CD4-positive, CD25-positive, alpha-beta regulatory T cell (primary cell): ENCODE data around the gene ERC1. TPM values are rescaled to one million over a fixed set of nuclear protein-coding genes. Genes with fewer than 3 reads are reported as not detected.

Experiments used
- ATAC-seq, 2 donors: fragments of 150-1000 bp; cut with Tn5 transposase; one replicate each; pipeline ENCODE4 v1.10.0; 2021; ENCODE audit warnings: low read depth in 2 of 2, moderate number of reproducible peaks in 2 of 2, moderate library complexity in 1 of 2
- DNase-seq, 3 donors: peaks; one replicate each; pipeline versions ENCODE4 v3.0.0 to v3.0.0-alpha.2; 2012 to 2022; ENCODE audit warnings: mixed read lengths in 1 of 3
- H3K27ac ChIP-seq: one replicate; pipeline ENCODE4 v1.7.0; 2013; ENCODE audit warnings: mild to moderate bottlenecking, low read length; ENCODE audit not compliant: insufficient read depth, poor library complexity, severe bottlenecking
- H3K27me3 ChIP-seq: one replicate; pipeline ENCODE4 v1.7.0; 2013; ENCODE audit warnings: low read length; ENCODE audit not compliant: control insufficient read depth, insufficient read depth
- H3K36me3 ChIP-seq: one replicate; pipeline ENCODE4 v1.7.0; 2013; ENCODE audit warnings: mild to moderate bottlenecking, low read length, moderate library complexity; ENCODE audit not compliant: control insufficient read depth, insufficient read depth
- H3K4me1 ChIP-seq: 2 replicates; pipeline ENCODE4 v1.7.0; 2013; ENCODE audit warnings: mild to moderate bottlenecking, low read length; ENCODE audit not compliant: insufficient read depth, control insufficient read depth, poor library complexity, severe bottlenecking
- H3K4me3 ChIP-seq: one replicate; pipeline ENCODE4 v1.7.0; 2013; ENCODE audit warnings: low read depth, mild to moderate bottlenecking, low read length, moderate library complexity
- H3K9me3 ChIP-seq, 2 experiments: 1 replicate in 1 of 2; 2 replicates in 1 of 2; pipeline ENCODE4 v1.7.0; 2013; ENCODE audit warnings: low read length in 2 of 2, mild to moderate bottlenecking in 1 of 2, moderate library complexity in 1 of 2; ENCODE audit not compliant: control insufficient read depth in 2 of 2
- H3K27ac Mint-ChIP-seq, 3 donors: one replicate each; pipeline ENCODE4 v1.8.0; 2020 to 2022; ENCODE audit warnings: mild to moderate bottlenecking in 3 of 3, mixed read lengths in 3 of 3, moderate library complexity in 2 of 3
- H3K27me3 Mint-ChIP-seq: one replicate; pipeline ENCODE4 v1.8.0; 2022; ENCODE audit warnings: mild to moderate bottlenecking, mixed read lengths
- H3K36me3 Mint-ChIP-seq: one replicate; pipeline ENCODE4 v1.8.0; 2020; ENCODE audit warnings: mixed read lengths
- H3K4me1 Mint-ChIP-seq, 4 donors: one replicate each; pipeline ENCODE4 v1.8.0; 2020 to 2022; ENCODE audit warnings: mixed read lengths in 4 of 4, mild to moderate bottlenecking in 1 of 4
- H3K4me3 Mint-ChIP-seq, 4 donors: one replicate each; pipeline ENCODE4 v1.8.0; 2020 to 2022; ENCODE audit warnings: mild to moderate bottlenecking in 4 of 4, mixed read lengths in 4 of 4, moderate library complexity in 3 of 4
- H3K9me3 Mint-ChIP-seq, 7 donors: one replicate each; pipeline ENCODE4 v1.8.0; 2020 to 2022; ENCODE audit warnings: mixed read lengths in 7 of 7, mild to moderate bottlenecking in 3 of 7, moderate library complexity in 2 of 7
- polyA plus RNA-seq, 4 donors: library from polyadenylated mRNA; unstranded; fragments of 300-500 nt; fragmentation: Illumina TruSeq; gene quantifications; one replicate each; pipeline ENCODE4 v1.2.3, GENCODE V29; 2021
- total RNA-seq: library from RNA; stranded (reverse); gene quantifications from one replicate; pipeline ENCODE4 v1.2.3, GENCODE V29; 2022

ERC1 gene
- total and polyA plus RNA-seq, 5 donors from 2014 or later, result 5.7 to 46.5 (median 7.6) TPM

DNA sequence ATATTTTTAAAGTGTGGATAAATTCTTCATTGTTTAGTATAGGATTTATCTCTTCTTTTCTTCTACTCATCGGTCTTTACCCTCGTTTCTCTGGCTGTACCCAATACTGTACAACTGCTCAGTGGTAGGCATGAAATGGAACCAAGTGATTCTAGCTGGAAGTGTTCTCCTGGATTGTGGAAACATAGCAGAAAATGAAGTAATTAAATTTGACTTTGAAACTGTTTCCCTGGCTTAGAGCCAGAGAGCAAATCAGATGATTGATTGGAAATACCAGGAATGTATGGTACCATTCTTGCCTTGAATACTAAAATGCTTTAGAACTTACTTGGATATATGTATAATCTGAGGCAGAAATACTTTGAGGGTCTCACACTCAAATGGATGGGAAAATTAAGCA is 292.3 kb downstream of the ERC1 start:
- no peak overlapping the region for H3K4me3 ChIP-seq
- H3K36me3 ChIP-seq, result no peaks in the 10 kb centered on the region
- peaks cover under 1 to 8% (median 1%) of the 10 kb centered on the region in 4 donors for H3K4me1 Mint-ChIP-seq
- no peaks in the 10 kb centered on the region for H3K27me3 ChIP-seq
- no peak overlapping the region for H3K4me3 Mint-ChIP-seq
- no peak overlapping the region for H3K27ac Mint-ChIP-seq
- H3K36me3 Mint-ChIP-seq, result peaks cover 20% of the 10 kb centered on the region
- no peaks in the 10 kb centered on the region for H3K27me3 Mint-ChIP-seq
- no peaks in the 10 kb centered on the region for H3K9me3 Mint-ChIP-seq
- ATAC-seq (no peak), DNase-seq (no peak)
- H3K4me1 ChIP-seq, result no peaks in the 10 kb centered on the region
- no peak overlapping the region for H3K27ac ChIP-seq
- H3K9me3 ChIP-seq, result no peaks in the 10 kb centered on the region

DNA sequence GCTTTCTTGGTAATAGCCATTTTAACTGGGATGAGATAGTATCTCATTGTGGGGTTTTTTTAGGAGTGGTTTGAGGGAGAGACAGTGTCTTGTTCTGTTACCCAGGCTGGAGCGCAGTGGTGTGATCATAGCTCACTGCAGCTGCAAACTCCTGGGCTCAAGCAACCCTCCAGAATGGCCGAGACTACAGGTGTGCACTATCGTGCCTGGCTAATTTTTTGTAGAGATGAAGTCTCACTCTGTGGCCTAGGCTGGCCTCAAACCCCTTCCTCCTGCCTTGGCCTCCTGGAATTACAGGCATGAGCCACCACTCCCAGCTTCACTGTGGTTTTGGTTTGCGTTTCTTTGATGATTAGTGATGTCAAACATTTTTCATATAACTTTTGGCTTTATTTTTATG is 293.6 kb downstream of the ERC1 start:
- DNase-seq (no peak), ATAC-seq (no peak)
- Mint-ChIP-seq H3K27ac (no peak overlapping the region), H3K9me3 (no peaks in the 10 kb centered on the region), H3K36me3 (peaks cover 21% of the 10 kb centered on the region), H3K4me3 (no peak overlapping the region), H3K4me1 (peaks cover 0 to 6% (median under 1%) of the 10 kb centered on the region in 4 donors), H3K27me3 (no peaks in the 10 kb centered on the region)
- H3K27ac ChIP-seq, result no peak overlapping the region
- H3K36me3 ChIP-seq, result peaks cover under 1% of the 10 kb centered on the region
- H3K9me3 ChIP-seq, result no peaks in the 10 kb centered on the region
- H3K4me3 ChIP-seq, result no peak overlapping the region
- H3K27me3 ChIP-seq, result no peaks in the 10 kb centered on the region
- no peaks in the 10 kb centered on the region for H3K4me1 ChIP-seq

DNA sequence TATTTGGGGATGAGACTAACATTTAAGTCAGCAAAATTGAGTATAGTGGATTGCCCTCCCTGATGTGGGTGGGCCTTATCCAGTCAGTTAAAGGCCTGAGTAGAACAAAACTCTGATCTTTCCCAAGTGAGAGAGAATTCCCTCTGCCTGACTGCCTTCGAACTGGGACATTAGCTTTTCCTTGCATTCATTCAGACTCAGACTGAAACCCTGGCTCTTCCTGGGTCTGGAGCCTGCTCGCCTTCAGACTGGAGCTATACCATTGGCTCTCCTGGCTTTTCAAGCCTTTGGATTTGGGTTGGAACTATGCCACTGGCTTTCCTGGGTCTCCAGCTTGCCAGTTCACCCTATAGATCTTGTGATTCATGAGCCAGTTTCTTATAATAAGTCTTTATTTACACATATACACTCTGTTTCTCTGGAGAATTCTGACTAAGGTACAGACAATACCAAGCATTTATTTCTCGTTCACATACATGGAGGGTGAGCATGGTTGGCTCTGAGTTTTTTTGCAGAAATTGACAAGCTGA is 296.5 kb downstream of the ERC1 start:
- Histone ChIP-seq H3K4me1 (no peaks in the 10 kb centered on the region), H3K9me3 (no peaks in the 10 kb centered on the region), H3K27ac (no peak overlapping the region), H3K4me3 (no peak overlapping the region), H3K27me3 (no peaks in the 10 kb centered on the region), H3K36me3 (peaks cover 10% of the 10 kb centered on the region)
- Mint-ChIP-seq H3K4me3 (no peak overlapping the region), H3K9me3 (no peaks in the 10 kb centered on the region), H3K36me3 (peaks cover 35% of the 10 kb centered on the region), H3K27me3 (no peaks in the 10 kb centered on the region), H3K4me1 (peaks cover 0 to 6% (median under 1%) of the 10 kb centered on the region in 4 donors), H3K27ac (no peak overlapping the region)
- no peak for ATAC-seq
- DNase-seq, result no peak

DNA sequence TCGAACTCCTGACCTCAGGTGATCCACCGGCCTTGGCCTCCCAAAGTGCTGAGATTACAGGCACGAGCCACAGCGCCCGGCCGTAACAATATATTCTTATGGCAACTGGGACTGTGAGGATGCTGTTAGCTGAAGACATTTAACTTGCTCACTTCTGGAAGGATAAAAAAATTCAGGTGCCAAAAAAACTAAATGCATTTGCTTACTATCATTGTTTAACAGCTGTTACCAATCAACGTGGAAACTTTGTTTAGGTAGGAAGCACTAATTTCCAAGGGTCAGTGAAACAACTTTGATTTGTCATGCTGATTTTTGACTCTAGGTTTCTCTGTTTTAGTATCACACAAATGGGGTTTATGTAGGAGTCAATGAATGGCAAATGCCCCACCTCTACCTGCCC is 297.3 kb downstream of the ERC1 start:
- Histone ChIP-seq H3K4me3 (no peak overlapping the region), H3K36me3 (peaks cover 10% of the 10 kb centered on the region), H3K9me3 (no peaks in the 10 kb centered on the region), H3K27me3 (no peaks in the 10 kb centered on the region), H3K4me1 (no peaks in the 10 kb centered on the region), H3K27ac (no peak overlapping the region)
- Mint-ChIP-seq H3K27me3 (no peaks in the 10 kb centered on the region), H3K9me3 (no peaks in the 10 kb centered on the region), H3K27ac (no peak overlapping the region), H3K36me3 (peaks cover 31% of the 10 kb centered on the region), H3K4me1 (peaks cover 0 to 6% (median under 1%) of the 10 kb centered on the region in 4 donors), H3K4me3 (no peak overlapping the region)
- DNase-seq (no peak), ATAC-seq (no peak)

DNA sequence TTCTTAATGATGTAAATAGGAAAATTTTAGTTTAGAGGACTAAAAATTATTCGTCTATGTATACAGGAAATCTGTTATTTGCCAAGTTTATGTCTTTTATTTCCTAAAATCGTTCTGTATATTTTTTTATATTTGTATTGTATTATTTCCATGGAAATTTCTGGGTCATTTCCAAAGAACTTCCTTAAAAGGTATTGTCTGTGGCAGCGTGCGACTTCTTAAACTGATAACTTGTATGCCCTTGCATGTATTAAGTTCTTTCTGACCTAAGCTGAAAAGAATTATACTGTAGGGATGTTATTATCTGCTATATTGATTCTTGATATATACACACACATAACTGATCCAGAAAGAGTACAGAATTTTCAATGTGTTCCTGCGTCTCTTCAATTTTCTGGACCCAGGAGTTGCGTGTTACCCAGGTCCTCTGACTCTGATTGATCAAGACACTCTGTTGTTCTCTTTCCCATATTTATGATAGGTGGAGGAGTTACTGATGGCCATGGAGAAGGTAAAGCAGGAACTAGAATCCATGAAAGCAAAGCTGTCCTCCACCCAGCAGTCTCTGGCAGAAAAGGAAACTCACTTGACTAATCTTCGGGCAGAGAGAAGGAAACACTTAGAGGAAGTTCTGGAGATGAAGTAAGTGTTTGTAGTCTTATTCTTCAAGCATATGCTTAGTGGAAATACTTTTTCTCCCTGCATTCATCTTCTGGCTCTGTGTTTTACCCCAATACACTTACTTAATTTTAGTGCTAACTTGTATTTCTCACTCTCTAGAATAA is 298.5 kb downstream of the ERC1 start:
- ATAC-seq, result no peak
- H3K36me3 ChIP-seq, result peaks cover 16% of the 10 kb centered on the region
- H3K27me3 ChIP-seq, result no peaks in the 10 kb centered on the region
- Mint-ChIP-seq H3K27me3 (no peaks in the 10 kb centered on the region), H3K4me3 (no peak overlapping the region), H3K36me3 (peaks cover 26% of the 10 kb centered on the region), H3K4me1 (peaks cover 0 to 7% (median 3%) of the 10 kb centered on the region in 4 donors), H3K27ac (peak overlapping the region in 1 of 3 donors; percentile 53), H3K9me3 (no peaks in the 10 kb centered on the region)
- no peaks in the 10 kb centered on the region for H3K9me3 ChIP-seq
- no peak for DNase-seq
- no peak overlapping the region for H3K27ac ChIP-seq
- H3K4me3 ChIP-seq, result no peak overlapping the region
- H3K4me1 ChIP-seq, result no peaks in the 10 kb centered on the region

DNA sequence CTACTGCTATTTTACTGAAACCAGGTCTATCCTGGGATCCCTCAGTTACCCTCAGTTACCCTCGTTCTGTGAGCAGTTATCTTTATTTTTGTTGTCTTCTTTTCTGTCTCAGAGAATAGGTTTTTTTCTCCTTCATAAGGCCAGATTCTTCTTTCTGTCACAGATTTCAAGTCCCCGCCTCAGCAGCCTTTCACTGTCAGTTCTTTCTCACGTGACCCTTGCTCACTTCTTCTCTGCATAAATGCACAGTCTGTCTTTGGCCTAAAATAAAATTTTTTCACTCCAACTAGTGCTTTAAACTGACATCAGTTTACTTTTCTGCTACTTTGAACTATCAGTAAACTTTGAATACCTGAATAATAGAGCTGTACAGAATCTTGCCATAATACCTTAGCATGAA is 299.7 kb downstream of the ERC1 start:
- Histone ChIP-seq H3K27ac (no peak overlapping the region), H3K4me1 (no peaks in the 10 kb centered on the region), H3K27me3 (no peaks in the 10 kb centered on the region), H3K9me3 (no peaks in the 10 kb centered on the region), H3K4me3 (no peak overlapping the region), H3K36me3 (peaks cover 16% of the 10 kb centered on the region)
- ATAC-seq (no peak), DNase-seq (no peak)
- H3K36me3 Mint-ChIP-seq, result peaks cover 22% of the 10 kb centered on the region
- H3K27me3 Mint-ChIP-seq, result no peaks in the 10 kb centered on the region
- peaks cover 0 to 7% (median 0%) of the 10 kb centered on the region in 4 donors for H3K4me1 Mint-ChIP-seq
- H3K9me3 Mint-ChIP-seq, result no peaks in the 10 kb centered on the region
- no peak overlapping the region for H3K27ac Mint-ChIP-seq
- H3K4me3 Mint-ChIP-seq, result no peak overlapping the region

DNA sequence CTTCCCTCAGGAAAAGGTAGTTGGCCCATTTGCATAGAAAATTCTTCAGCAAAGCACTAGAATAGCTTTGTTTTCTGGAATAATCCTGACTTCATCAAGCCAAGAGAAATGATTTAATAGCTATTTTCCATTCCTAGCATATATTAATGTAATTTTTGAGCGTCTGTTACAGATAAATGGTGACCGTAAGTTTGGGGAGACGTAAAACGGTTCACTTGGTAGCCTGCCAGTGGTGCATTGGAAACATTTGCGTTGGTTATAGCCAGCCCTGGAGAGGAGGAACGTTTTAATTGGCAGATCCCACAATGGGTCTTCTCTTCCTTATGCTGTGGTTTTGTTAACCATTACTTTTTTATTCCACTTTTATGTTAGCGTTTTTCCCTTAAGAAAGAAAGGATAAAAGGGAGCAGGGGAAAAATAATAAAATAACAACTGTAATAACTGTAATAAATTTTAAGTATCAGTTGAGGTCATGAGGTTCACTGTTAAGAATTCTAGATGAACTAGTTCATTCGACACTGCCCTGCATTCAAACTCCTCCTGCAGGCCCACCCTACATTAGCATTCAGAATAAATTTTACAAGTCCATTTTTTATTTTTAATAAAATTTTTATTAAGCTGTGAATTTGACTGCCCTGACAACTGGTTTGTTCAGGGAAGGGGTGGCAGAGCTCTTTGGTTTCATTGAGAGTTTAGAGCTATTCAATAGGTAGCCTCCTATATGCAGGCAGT is 300.7 kb downstream of the ERC1 start:
- H3K4me1 ChIP-seq, result no peaks in the 10 kb centered on the region
- ATAC-seq, result no peak
- Mint-ChIP-seq H3K36me3 (peaks cover 26% of the 10 kb centered on the region), H3K4me3 (no peak overlapping the region), H3K9me3 (peaks cover 0 to 2% (median 0%) of the 10 kb centered on the region in 7 donors), H3K27ac (no peak overlapping the region), H3K4me1 (peaks cover 0 to 7% (median 0%) of the 10 kb centered on the region in 4 donors), H3K27me3 (no peaks in the 10 kb centered on the region)
- H3K9me3 ChIP-seq, result no peaks in the 10 kb centered on the region
- H3K27ac ChIP-seq, result no peak overlapping the region
- peaks cover 16% of the 10 kb centered on the region for H3K36me3 ChIP-seq
- H3K4me3 ChIP-seq, result no peak overlapping the region
- no peak for DNase-seq
- H3K27me3 ChIP-seq, result no peaks in the 10 kb centered on the region
